HG02798 (cell line): ENCODE data around the gene MAP6.

ENCODE experiments used
- ATAC-seq: cut with Tn5 transposase; IDR thresholded peaks from one replicate; pipeline ENCODE4 v1.9.1; 2021; ENCODE audit warnings: mild to moderate bottlenecking; ENCODE audit not compliant: unreplicated experiment, poor library complexity

MAP6 gene

DNA sequence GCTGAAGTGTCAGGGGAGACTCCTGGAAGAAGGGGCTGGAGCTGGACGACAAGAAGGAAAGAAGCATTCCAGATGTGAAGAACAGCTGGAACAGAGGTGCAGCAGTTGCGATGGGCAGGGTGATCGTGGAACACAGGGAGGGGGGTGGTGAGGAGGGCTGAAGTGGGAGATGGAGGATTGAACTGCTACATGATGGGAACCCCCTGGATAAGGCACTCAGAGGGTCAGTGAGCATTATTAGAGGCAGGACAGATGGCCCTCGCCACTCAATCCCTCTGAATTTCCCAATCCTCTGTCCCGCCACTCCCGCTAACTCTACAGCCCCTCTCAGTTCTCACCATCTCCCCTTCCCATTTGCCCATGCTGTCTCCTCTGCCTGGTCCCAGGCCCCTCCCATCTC is 92.8 kb downstream of the MAP6 start:
- ATAC-seq, result no peak

DNA sequence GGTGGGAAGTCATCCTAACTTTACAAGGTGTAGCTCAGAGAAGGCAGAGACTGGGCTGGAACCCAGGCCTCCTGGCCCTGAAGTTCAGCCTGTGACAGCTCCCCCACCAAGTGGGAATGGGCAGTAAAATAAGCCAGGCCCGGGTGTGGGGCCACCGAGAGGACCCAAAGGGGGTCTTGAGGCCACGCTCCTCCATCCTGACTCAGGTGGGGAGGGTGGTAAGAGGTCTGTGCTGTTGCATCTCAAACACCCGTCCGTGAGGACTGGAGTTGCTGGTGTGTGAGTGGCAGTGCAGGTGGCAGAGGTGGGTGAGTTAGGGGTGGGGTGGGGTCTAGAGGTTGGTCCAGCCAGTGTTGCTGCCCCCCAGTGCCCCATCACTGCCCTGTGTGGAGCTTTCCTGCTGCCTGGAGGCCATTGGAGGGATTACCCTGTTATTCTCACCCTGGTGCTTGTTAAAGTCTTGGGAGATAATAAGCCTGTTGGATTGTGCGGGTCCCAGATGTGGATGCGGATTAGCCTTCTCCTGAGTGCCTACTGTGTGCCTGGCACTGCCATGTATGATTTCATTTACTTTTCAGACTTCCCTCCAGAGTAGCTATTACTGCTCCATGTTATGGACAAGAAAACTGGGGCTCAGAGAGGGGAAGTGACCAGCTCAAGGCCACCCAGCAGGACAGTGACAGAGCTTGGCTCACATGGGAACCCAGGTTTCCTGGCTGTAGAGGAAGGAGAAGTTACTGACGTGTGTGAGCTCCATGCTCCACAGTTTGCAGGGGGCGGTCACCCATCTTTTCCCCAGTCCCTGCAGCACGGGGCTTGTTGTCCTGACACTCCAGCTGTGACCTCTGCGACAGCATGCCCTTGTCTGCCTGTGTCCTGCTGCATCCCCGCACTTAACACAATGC is 93.9 kb downstream of the MAP6 start:
- ATAC-seq, result no peak

GRCh38 chr11:75572744-75573143 is 96.1 kb downstream of the MAP6 start:
- no peak for ATAC-seq

DNA sequence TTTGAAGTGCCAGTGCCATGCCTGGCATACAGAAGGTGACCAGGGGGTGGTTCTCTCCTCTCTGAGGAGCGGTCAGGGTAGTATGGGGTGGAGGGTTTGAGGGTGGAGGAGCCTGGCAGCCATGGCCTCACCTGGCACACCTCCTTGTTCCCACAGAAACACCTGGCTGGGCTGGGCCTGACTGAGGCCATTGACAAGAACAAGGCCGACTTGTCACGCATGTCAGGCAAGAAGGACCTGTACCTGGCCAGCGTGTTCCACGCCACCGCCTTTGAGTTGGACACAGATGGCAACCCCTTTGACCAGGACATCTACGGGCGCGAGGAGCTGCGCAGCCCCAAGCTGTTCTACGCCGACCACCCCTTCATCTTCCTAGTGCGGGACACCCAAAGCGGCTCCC is 97.2 kb downstream of the MAP6 start:
- ATAC-seq, result no peak

- ATAC-seq, result no peak
These were observed 98.2 kb downstream of the MAP6 start for GRCh38 chr11:75570559-75571139.

GRCh38 chr11:75568616-75569219 is 100.1 kb downstream of the MAP6 start:
- ATAC-seq, result no peak

DNA sequence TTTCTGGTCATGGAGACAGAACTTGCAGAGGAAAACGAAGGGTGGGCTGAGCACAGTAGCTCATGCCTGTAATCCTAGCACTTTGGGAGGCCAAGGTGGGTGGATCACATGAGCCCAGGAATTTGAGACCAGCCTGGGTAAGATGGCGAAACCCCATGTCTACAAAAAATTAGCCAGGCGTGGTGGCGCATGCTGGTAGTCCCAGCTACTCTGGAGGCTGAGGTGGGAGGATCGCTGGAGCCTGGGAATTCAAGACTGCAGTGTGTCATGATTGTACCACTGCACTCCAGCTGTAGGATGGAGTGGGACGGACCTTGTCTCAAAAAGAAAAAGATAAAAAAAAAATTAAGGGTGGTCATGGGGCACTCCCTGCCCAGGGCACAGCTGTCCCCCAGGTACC is 100.9 kb downstream of the MAP6 start:
- ATAC-seq, result no peak

GRCh38 chr11:75566763-75567279 is 102.0 kb downstream of the MAP6 start:
- no peak for ATAC-seq

DNA sequence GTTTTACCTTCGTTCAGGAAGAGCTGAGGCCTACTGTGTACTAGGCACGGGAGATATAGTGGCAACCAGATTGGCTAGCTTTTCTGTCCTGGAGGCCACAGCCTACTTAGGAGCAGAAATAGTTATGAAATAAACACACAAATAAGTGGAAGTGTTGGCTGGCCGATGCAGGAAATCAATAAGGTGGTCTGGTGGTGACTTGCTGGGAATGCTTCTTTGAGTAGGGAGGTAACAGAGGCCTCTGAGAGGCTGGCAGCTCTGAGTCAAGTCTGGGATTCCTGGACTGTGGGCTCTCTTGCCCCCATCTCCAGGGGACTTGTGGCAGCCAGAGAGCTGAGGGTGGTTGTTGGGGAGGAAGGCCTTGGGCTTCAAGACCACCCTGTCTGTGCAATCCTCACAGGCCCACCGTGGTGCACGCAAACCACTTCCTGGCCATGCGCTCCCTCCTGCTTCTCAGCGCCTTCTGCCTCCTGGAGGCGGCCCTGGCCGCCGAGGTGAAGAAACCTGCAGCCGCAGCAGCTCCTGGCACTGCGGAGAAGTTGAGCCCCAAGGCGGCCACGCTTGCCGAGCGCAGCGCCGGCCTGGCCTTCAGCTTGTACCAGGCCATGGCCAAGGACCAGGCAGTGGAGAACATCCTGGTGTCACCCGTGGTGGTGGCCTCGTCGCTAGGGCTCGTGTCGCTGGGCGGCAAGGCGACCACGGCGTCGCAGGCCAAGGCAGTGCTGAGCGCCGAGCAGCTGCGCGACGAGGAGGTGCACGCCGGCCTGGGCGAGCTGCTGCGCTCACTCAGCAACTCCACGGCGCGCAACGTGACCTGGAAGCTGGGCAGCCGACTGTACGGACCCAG is 102.7 kb downstream of the MAP6 start:
- ATAC-seq, result no peak

GRCh38 chr11:75565221-75565814 is 103.5 kb downstream of the MAP6 start:
- no peak for ATAC-seq

GRCh38 chr11:75563978-75564552 is 104.8 kb downstream of the MAP6 start:
- no peak for ATAC-seq

DNA sequence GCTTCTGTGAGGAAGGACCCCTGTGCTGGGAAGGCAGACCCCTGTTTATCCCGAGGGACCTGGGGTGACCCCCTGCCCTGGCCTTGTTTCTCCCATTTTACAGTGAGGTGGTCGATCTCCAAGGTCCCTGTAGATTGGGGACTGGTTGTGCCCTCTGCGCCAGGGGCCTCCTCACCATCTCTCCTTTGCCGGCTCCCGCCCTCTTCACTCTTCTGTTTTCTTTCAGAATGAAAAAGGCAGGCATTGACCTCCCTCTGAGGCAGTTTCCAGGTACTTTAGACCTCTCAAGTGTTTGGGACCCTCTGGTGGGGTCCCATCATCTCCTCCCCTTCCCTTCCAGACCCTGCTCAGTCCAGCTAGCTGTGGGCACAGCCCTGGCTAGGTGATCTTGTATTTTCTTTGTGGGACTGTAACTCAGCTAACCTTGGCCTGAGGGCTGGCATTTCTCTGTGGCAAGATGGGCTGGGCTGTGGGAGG is 105.3 kb downstream of the MAP6 start:
- no peak for ATAC-seq

GRCh38 chr11:75562836-75563484 is 105.9 kb downstream of the MAP6 start:
- ATAC-seq, result no peak

GRCh38 chr11:75562048-75562835 is 106.6 kb downstream of the MAP6 start, which contains the start of gene SERPINH1:
TSS of gene SERPINH1 (plus strand) at chr11:75562253. CDS start at chr11:75566350, 4,097 bp downstream.
- peak; percentile 79 for ATAC-seq

GRCh38 chr11:75561426-75562047 is 107.3 kb downstream of the MAP6 start:
- peak; percentile 3 for ATAC-seq

DNA sequence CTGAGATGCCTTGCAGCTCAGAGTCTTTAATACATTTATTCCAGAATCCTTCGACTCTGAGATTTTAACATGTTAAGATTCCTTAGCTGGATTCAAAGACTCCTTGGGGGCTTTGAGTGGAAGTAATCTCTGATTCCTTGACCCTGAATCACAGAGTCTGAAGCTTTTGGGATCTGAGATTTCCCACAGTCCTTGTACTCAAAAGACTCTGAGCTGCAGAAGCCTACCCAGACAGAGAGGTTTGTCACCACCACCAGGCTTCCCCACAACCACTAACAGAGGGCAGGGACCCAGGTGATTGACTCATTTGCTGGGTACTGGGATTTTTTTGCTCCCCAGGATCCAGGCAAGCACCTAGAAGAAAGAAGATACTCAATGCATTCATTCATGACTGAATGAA is 108.2 kb downstream of the MAP6 start:
- no peak for ATAC-seq

DNA sequence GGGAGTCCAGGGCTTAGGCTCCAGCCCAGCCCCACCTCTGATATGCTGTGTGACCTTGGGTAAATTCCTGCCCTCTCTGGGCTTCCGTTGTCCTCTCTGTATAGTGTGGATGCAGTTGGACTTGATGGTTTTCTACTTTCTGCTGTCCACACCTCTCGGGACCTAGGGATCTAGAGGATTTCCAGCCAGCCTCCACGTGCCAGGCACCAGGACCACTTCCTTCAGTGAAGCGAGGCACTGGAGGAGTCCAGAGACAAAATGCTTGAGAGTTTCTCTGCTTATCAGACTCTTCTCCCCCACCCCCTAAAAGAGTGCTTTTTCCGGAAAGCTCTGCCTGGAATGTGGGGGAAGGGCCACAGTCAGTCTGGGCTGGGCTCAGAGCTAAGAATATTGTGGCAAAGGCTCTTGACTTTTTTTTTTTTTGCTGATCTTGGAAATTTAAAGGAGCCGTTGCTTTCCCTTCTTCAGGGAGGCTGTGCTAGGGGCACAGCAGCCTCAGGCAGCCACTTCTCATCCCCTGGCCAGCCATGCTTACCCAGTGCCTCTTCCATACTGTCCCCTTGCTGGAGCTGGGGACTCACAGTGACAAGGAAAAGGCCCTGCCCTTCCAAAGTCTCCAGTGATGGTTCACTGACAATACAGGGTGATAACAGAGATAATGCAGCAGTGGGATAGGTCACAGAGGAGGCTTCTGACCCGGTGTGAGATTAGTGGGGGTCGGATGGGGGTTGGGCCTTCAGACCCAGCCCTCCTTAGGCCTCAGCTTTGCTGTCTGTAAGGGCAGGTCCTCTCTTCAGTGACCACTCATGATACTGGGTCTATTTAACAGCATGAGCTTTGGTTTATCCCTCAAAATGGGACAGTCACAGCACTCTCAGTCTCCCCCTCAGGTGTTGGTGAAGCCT is 109.6 kb downstream of the MAP6 start:
- no peak for ATAC-seq
